ENCODE results near the gene AHNAK. TPM values are rescaled to one million over a fixed set of nuclear protein-coding genes. Genes with fewer than 3 reads are reported as not detected.

The AHNAK gene
- total RNA-seq, 1 donor from 2014 or later = 105 TPM

DNA sequence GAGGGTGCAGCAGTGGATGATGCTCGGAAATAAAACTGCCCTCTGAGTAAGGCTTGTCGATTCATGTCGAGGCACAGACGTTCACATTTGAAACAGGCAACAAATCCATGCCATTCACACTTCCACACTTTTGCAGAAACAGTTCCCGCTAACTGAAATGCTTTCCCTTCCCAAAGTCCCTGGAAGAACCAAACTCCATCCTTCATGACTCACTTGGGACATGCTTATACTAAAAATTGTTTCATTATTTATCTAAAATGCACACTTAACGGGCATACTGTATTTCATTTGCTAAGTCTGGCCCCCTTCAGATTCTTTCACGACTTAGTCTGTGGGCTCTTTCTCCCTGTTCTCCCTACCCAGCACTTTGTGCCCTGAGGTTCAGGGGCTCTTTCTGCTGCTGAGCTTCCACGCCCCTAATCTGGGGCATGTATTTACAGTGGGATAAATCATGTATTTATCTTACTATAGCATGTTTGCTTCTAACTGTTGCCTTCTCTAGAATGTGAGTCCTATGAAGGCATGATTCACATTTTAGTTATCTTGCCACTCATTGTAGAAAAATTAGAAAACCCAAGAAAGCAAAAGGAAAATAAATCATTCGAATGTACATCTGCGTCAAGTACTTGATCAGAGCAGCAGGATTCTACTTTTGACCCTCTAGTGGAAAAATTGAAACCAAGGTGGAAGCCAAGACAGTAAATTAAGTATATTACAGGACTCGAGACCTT, 115.3 kb downstream of the AHNAK start:
- H3K27me3 Mint-ChIP-seq (ENCODE audit: low read depth) = no peaks in the 10 kb centered on the region
- DNase-seq (ENCODE audit: low spot score) = no peak
- intact Hi-C loops (cut with micrococcal nuclease) = no loop called here
- H3K4me3 Mint-ChIP-seq (ENCODE audit: low read depth) = no peak overlapping the region
- peak overlapping the region; percentile 9 for H3K27ac Mint-ChIP-seq
- H3K4me1 Mint-ChIP-seq (ENCODE audit: low read depth) = peaks cover 71% of the 10 kb centered on the region
- no peaks in the 10 kb centered on the region for H3K36me3 Mint-ChIP-seq (ENCODE audit: low read depth)
- no peaks in the 10 kb centered on the region for H3K9me3 Mint-ChIP-seq

DNA sequence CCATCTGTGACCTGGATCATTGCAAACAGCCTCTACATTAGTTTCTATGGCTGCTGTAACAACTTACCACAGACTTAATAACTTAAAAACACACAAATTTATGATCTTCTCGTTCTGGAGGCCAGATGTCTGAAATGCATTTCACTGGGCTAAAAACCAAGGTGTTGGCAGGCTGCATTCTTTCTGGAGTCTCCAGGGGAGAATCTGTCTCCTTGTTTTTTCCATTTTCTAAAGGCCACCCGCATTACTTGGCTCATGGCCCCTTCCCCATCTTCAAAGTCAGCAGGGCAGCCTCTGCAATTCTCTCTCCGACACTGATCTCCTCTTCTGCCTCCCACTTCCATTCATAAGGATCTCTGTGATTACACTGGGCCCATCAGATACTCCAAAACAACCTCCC, 116.2 kb downstream of the AHNAK start:
- Mint-ChIP-seq H3K4me3 (ENCODE audit: low read depth) (no peak overlapping the region), H3K27me3 (ENCODE audit: low read depth) (no peaks in the 10 kb centered on the region), H3K36me3 (ENCODE audit: low read depth) (no peaks in the 10 kb centered on the region), H3K27ac (peak overlapping the region; percentile 15), H3K4me1 (ENCODE audit: low read depth) (peaks cover 67% of the 10 kb centered on the region), H3K9me3 (no peaks in the 10 kb centered on the region)
- DNase-seq (ENCODE audit: low spot score) = no peak
- intact Hi-C loops (cut with micrococcal nuclease) = no loop called here

- no peak overlapping the region for H3K4me3 Mint-ChIP-seq (ENCODE audit: low read depth)
- H3K36me3 Mint-ChIP-seq (ENCODE audit: low read depth) = no peaks in the 10 kb centered on the region
- H3K27me3 Mint-ChIP-seq (ENCODE audit: low read depth) = no peaks in the 10 kb centered on the region
- H3K4me1 Mint-ChIP-seq (ENCODE audit: low read depth) = peaks cover 61% of the 10 kb centered on the region
- intact Hi-C loops (cut with micrococcal nuclease) = loop anchor here (10.0 kb wide), 1 partner anchor 266 kb away; no protein-coding TSS in a partner anchor
- no peaks in the 10 kb centered on the region for H3K9me3 Mint-ChIP-seq
- H3K27ac Mint-ChIP-seq = peak overlapping the region; percentile 89
- DNase-seq (ENCODE audit: low spot score) = no peak
Observed at GRCh38 chr11:62428871-62429560, 117.6 kb downstream of the AHNAK start.

GRCh38 chr11:62427630-62428233, 118.9 kb downstream of the AHNAK start:
- Mint-ChIP-seq H3K36me3 (ENCODE audit: low read depth) (no peaks in the 10 kb centered on the region), H3K4me1 (ENCODE audit: low read depth) (peaks cover 53% of the 10 kb centered on the region), H3K4me3 (ENCODE audit: low read depth) (peak overlapping the region; percentile 43), H3K27me3 (ENCODE audit: low read depth) (no peaks in the 10 kb centered on the region), H3K9me3 (no peaks in the 10 kb centered on the region), H3K27ac (peak overlapping the region; percentile 89)
- DNase-seq (ENCODE audit: low spot score) = peak; percentile 26
- intact Hi-C loops (cut with micrococcal nuclease) = loop anchor here (1.0 to 10.0 kb wide), 4 partner anchors 112 to 267 kb away; no protein-coding TSS in a partner anchor

DNA sequence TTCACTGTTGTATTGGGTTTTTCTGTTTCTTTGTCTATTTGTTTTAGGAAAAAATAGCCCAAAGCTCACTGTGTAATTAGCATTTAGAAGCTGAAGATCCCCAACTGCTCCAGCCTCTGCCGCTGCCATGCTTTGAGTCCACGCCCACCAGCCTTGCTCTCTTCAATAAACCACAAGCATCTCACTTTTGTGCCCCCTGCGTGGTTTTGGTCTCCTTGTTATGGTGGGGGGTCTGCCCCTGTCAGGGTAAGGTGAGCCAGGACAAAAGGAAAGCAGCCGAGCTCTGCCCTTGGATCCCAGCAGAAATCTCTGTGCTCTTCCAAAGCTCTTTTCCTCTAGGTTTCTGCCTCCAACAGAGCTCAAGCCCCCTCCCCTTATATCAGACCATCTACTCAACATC, 123.6 kb downstream of the AHNAK start:
- intact Hi-C loops (cut with micrococcal nuclease) = loop anchor here (5.0 to 10.0 kb wide), 3 partner anchors 36 to 272 kb away; no protein-coding TSS in a partner anchor
- no peak overlapping the region for H3K4me3 Mint-ChIP-seq (ENCODE audit: low read depth)
- no peak overlapping the region for H3K27ac Mint-ChIP-seq
- H3K4me1 Mint-ChIP-seq (ENCODE audit: low read depth) = peaks cover 16% of the 10 kb centered on the region
- no peak for DNase-seq (ENCODE audit: low spot score)
- H3K27me3 Mint-ChIP-seq (ENCODE audit: low read depth) = no peaks in the 10 kb centered on the region
- no peaks in the 10 kb centered on the region for H3K9me3 Mint-ChIP-seq
- no peaks in the 10 kb centered on the region for H3K36me3 Mint-ChIP-seq (ENCODE audit: low read depth)

DNA sequence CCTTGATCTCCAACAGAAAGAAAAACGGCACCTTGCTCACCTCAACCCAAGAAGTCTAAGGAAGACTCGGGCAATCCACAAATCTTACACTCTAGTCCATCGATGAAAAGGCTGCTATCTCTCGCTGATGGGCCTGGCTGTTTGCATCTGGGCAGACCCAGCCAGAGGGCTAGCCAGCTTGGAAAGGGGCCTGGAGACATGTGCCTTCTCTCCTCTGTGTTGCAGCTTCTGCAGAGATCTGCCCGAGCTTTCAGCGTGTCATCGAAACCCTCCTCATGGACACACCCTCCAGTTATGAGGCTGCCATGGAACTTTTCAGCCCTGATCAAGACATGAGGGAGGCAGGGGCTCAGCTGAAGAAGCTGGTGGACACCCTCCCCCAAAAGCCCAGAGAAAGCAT, 124.6 kb downstream of the AHNAK start:
- H3K4me3 Mint-ChIP-seq (ENCODE audit: low read depth) = no peak overlapping the region
- peaks cover 10% of the 10 kb centered on the region for H3K4me1 Mint-ChIP-seq (ENCODE audit: low read depth)
- intact Hi-C loops (cut with micrococcal nuclease) = loop anchor here (5.0 to 10.0 kb wide), 3 partner anchors 35 to 273 kb away; no protein-coding TSS in a partner anchor
- no peak overlapping the region for H3K27ac Mint-ChIP-seq
- no peaks in the 10 kb centered on the region for H3K27me3 Mint-ChIP-seq (ENCODE audit: low read depth)
- H3K36me3 Mint-ChIP-seq (ENCODE audit: low read depth) = no peaks in the 10 kb centered on the region
- DNase-seq (ENCODE audit: low spot score) = no peak
- no peaks in the 10 kb centered on the region for H3K9me3 Mint-ChIP-seq

DNA sequence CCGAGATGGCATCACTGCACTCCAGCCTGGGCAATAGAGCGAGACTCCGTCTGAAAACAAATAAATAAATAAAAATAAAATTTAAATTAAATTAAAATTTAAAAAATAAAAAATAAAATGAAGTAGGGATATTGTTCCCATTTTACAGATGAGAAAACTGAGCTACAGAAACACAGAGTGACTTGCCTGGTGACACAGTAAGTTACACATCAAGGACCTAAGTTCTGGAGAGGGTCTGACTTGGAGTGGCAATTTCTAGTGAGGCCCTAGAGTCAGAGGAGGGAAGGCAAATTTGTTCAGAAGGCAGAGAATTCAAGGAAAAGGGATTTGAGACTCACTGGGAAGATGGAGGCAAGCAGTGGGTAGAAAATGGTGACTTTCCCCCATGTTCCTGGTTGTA, 125.7 kb downstream of the AHNAK start:
- intact Hi-C loops (cut with micrococcal nuclease) = loop anchor here (5.0 to 10.0 kb wide), 3 partner anchors 34 to 274 kb away; no protein-coding TSS in a partner anchor
- no peak for DNase-seq (ENCODE audit: low spot score)
- no peaks in the 10 kb centered on the region for H3K36me3 Mint-ChIP-seq (ENCODE audit: low read depth)
- no peaks in the 10 kb centered on the region for H3K9me3 Mint-ChIP-seq
- no peaks in the 10 kb centered on the region for H3K27me3 Mint-ChIP-seq (ENCODE audit: low read depth)
- H3K4me1 Mint-ChIP-seq (ENCODE audit: low read depth) = peaks cover 2% of the 10 kb centered on the region
- H3K27ac Mint-ChIP-seq = no peak overlapping the region
- no peak overlapping the region for H3K4me3 Mint-ChIP-seq (ENCODE audit: low read depth)

- H3K4me1 Mint-ChIP-seq (ENCODE audit: low read depth) = peaks cover 2% of the 10 kb centered on the region
- no peaks in the 10 kb centered on the region for H3K9me3 Mint-ChIP-seq
- H3K27me3 Mint-ChIP-seq (ENCODE audit: low read depth) = no peaks in the 10 kb centered on the region
- DNase-seq (ENCODE audit: low spot score) = no peak
- no peak overlapping the region for H3K4me3 Mint-ChIP-seq (ENCODE audit: low read depth)
- H3K27ac Mint-ChIP-seq = no peak overlapping the region
- intact Hi-C loops (cut with micrococcal nuclease) = loop anchor here (5.0 to 10.0 kb wide), 3 partner anchors 33 to 275 kb away; no protein-coding TSS in a partner anchor
- no peaks in the 10 kb centered on the region for H3K36me3 Mint-ChIP-seq (ENCODE audit: low read depth)
Observed at GRCh38 chr11:62419943-62420342, 126.7 kb downstream of the AHNAK start.

DNA sequence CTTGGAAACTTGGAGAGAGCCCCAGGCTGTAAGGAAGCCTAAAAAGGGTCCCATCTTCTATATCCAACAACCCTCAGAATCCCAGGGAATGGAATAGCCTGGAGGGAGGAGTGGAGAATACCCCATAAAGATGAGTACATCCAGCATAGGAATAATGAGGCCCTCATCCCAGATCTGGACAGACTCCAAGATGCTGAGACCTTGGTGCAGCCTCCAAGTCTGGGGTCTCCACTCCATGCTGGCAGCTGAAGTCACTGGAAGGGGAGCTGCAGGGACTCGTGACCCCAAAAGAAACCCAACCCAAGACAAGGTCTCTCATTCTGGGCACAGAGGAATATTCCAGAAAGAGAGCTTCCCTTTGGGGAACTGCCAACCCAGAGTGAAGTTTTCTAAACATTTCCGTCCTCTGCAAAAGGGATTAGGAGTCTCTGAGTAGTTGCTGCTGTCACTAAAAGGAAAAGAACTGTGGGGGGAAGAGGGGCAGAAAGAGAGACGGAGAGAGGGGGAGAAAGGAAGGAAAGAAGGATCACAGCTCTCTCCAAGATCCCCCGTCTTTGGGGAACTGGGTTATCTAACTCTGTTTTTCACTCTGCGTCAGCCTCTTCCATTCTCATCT, 127.2 kb downstream of the AHNAK start:
- no peak overlapping the region for H3K27ac Mint-ChIP-seq
- no peaks in the 10 kb centered on the region for H3K4me1 Mint-ChIP-seq (ENCODE audit: low read depth)
- H3K9me3 Mint-ChIP-seq = no peaks in the 10 kb centered on the region
- no peaks in the 10 kb centered on the region for H3K36me3 Mint-ChIP-seq (ENCODE audit: low read depth)
- no peak overlapping the region for H3K4me3 Mint-ChIP-seq (ENCODE audit: low read depth)
- DNase-seq (ENCODE audit: low spot score) = no peak
- H3K27me3 Mint-ChIP-seq (ENCODE audit: low read depth) = no peaks in the 10 kb centered on the region
- intact Hi-C loops (cut with micrococcal nuclease) = no loop called here

DNA sequence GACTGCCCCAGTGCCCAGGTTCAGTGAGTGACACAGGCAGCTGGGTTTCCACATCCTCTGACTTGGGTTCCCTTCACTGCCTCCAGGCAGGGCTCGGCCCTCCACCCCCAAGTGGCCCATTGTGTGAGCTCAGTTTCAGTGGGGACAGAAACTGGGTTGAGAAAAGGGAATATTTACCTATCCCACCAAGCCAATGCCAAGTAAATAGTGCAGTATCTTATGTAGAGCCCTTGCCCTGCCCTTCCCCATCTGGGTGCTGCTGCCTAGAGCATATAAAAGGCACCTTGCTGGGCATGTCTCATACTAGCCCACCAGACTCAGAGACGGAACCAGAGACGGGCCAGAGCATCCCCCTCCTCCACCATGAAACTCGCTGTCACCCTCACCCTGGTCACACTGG, 127.9 kb downstream of the AHNAK start, which contains the start of gene SCGB1A1:
Gene SCGB1A1 (plus strand): TSS at position 301 of the 400 bp plus-strand sequence. CDS start 63 bp downstream, at position 364.
- no peaks in the 10 kb centered on the region for H3K9me3 Mint-ChIP-seq
- H3K4me3 Mint-ChIP-seq (ENCODE audit: low read depth) = no peak within 1 kb of the TSS
- DNase-seq (ENCODE audit: low spot score) = no peak
- H3K4me1 Mint-ChIP-seq (ENCODE audit: low read depth) = no peaks in the 10 kb centered on the region
- no peaks in the 10 kb centered on the region for H3K27me3 Mint-ChIP-seq (ENCODE audit: low read depth)
- no peaks in the 10 kb centered on the region for H3K36me3 Mint-ChIP-seq (ENCODE audit: low read depth)
- intact Hi-C loops (cut with micrococcal nuclease) = no loop called here
- no peak within 1 kb of the TSS for H3K27ac Mint-ChIP-seq

DNA sequence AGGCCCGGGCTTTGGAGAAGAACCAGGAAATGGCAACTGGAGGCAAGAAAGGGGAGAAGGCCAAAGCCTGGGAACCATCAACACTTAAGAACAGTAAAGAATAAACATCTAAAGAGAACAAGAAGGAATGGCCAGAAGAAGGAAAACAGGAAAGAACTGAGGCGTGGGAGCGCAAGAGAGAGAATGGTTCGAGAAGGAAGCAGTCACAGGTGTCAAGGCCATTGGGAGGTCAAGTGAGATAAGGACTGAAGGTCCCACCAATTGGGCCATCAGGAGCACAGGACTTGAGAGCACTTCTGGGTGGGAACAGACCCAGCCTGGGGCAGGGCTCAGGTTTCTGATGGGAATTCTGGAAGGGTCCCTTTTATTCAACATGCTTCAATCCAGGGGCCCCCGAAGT, 128.5 kb downstream of the AHNAK start:
- no peaks in the 10 kb centered on the region for H3K9me3 Mint-ChIP-seq
- DNase-seq (ENCODE audit: low spot score) = no peak
- intact Hi-C loops (cut with micrococcal nuclease) = no loop called here
- H3K4me3 Mint-ChIP-seq (ENCODE audit: low read depth) = no peak overlapping the region
- no peaks in the 10 kb centered on the region for H3K4me1 Mint-ChIP-seq (ENCODE audit: low read depth)
- H3K27me3 Mint-ChIP-seq (ENCODE audit: low read depth) = no peaks in the 10 kb centered on the region
- no peak overlapping the region for H3K27ac Mint-ChIP-seq
- no peaks in the 10 kb centered on the region for H3K36me3 Mint-ChIP-seq (ENCODE audit: low read depth)

DNA sequence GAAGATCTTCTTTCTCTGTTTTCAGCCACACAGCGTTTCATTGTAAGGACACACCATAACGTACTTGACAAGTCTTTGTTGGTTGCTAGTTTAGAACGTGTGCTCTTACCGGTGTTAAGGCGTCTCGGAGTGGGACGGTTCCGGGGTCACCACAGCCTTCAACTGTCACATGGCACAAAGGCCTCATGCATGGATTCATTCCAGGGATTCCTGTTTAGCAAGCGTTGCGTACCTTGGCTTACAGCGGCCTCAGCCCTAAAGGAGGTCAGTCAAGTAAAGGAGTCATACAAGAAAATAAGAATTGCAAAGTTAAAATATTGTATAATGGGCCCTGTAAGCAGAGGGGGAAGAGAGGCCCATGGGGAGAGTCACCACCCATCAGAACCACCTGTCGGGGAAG, 130.0 kb downstream of the AHNAK start:
- no peak overlapping the region for H3K4me3 Mint-ChIP-seq (ENCODE audit: low read depth)
- H3K27ac Mint-ChIP-seq = no peak overlapping the region
- no peaks in the 10 kb centered on the region for H3K4me1 Mint-ChIP-seq (ENCODE audit: low read depth)
- no peaks in the 10 kb centered on the region for H3K36me3 Mint-ChIP-seq (ENCODE audit: low read depth)
- no peak for DNase-seq (ENCODE audit: low spot score)
- H3K27me3 Mint-ChIP-seq (ENCODE audit: low read depth) = no peaks in the 10 kb centered on the region
- intact Hi-C loops (cut with micrococcal nuclease) = no loop called here
- no peaks in the 10 kb centered on the region for H3K9me3 Mint-ChIP-seq
